ENCODE measurements around the gene FAM177B.

FAM177B gene

GRCh38 chr1:222736972-222737371 lies at the start of gene FAM177B:
Gene FAM177B (plus strand): TSS chr1:222737202. CDS start chr1:222746546, 9,344 bp downstream.
- no peak for DNase-seq

GRCh38 chr1:222691016-222691415 lies 46.0 kb upstream of the FAM177B start:
- no peak for DNase-seq

- no peak for DNase-seq
Measured at GRCh38 chr1:222694927-222695326, 42.1 kb upstream of the FAM177B start.

GRCh38 chr1:222696741-222697140 lies 40.3 kb upstream of the FAM177B start:
- DNase-seq = no peak

- no peak for DNase-seq
Measured at GRCh38 chr1:222697203-222697602, 39.8 kb upstream of the FAM177B start.

- no peak for DNase-seq
Measured at GRCh38 chr1:222697826-222698225, 39.2 kb upstream of the FAM177B start.

- DNase-seq = no peak
Measured at GRCh38 chr1:222702210-222702609, 34.8 kb upstream of the FAM177B start.

GRCh38 chr1:222704260-222704659 lies 32.7 kb upstream of the FAM177B start:
- no peak for DNase-seq

- DNase-seq = no peak
Measured at GRCh38 chr1:222706815-222707214, 30.2 kb upstream of the FAM177B start.

- no peak for DNase-seq
Measured at GRCh38 chr1:222709700-222710153, 27.3 kb upstream of the FAM177B start.

- peak; percentile 59 for DNase-seq
Measured at GRCh38 chr1:222711319-222712252, 25.4 kb upstream of the FAM177B start.

GRCh38 chr1:222712253-222713090 lies 24.5 kb upstream of the FAM177B start, which contains the start of the genes AIDA and BROX:
Gene AIDA (minus strand): TSS chr1:222712491. CDS start chr1:222712317, 174 bp downstream.
Gene BROX (plus strand): TSS chr1:222712564. CDS start chr1:222715700, 3,136 bp downstream.
- DNase-seq = peak; percentile 99

- peak; percentile 83 for DNase-seq
Measured at GRCh38 chr1:222713091-222713961, 23.7 kb upstream of the FAM177B start.

- no peak for DNase-seq
Measured at GRCh38 chr1:222716393-222716792, 20.6 kb upstream of the FAM177B start.

- DNase-seq = no peak
Measured at GRCh38 chr1:222728746-222729145, 8.3 kb upstream of the FAM177B start.

- DNase-seq = no peak
Measured at GRCh38 chr1:222730866-222731265, 6.1 kb upstream of the FAM177B start.

GRCh38 chr1:222732216-222733159 lies 4.5 kb upstream of the FAM177B start:
- no peak for DNase-seq

- DNase-seq = no peak
Measured at GRCh38 chr1:222734740-222735139, 2.3 kb upstream of the FAM177B start.

- DNase-seq = no peak
Measured at GRCh38 chr1:222736470-222736869, 532 bp upstream of the FAM177B start.

GRCh38 chr1:222739465-222739864 lies 2.5 kb downstream of the FAM177B start:
- no peak for DNase-seq

- DNase-seq = no peak
Measured at GRCh38 chr1:222739929-222740328, 2.9 kb downstream of the FAM177B start.
